ENCODE results near the gene CCDC136.

CCDC136 gene

GRCh38 chr7:128849156-128849515 is 57.4 kb downstream of the CCDC136 start:
- no peak overlapping the region for H3K4me3 ChIP-seq (replicated peaks; ENCODE audit: low read depth, low read length)
- no peak for DNase-seq (ENCODE audit: extremely low read depth, low read depth)
- TF ChIP-seq CTCF (IDR thresholded peaks at IDR 0.05; ENCODE audit: low read depth, low read length, missing control alignments) = no peak

- DNase-seq (ENCODE audit: extremely low read depth, low read depth) = no peak
- no peak for TF ChIP-seq CTCF (IDR thresholded peaks at IDR 0.05; ENCODE audit: low read depth, low read length, missing control alignments)
- H3K4me3 ChIP-seq (replicated peaks; ENCODE audit: low read depth, low read length) = no peak overlapping the region
Measured at GRCh38 chr7:128849804-128850490, 58.2 kb downstream of the CCDC136 start.

GRCh38 chr7:128852537-128853254 is 60.9 kb downstream of the CCDC136 start:
- H3K4me3 ChIP-seq (replicated peaks; ENCODE audit: low read depth, low read length) = no peak overlapping the region
- TF ChIP-seq CTCF (IDR thresholded peaks at IDR 0.05; ENCODE audit: low read depth, low read length, missing control alignments) = no peak
- DNase-seq (ENCODE audit: extremely low read depth, low read depth) = no peak

- DNase-seq (ENCODE audit: extremely low read depth, low read depth) = no peak
- TF ChIP-seq CTCF (IDR thresholded peaks at IDR 0.05; ENCODE audit: low read depth, low read length, missing control alignments) = no peak
- no peak overlapping the region for H3K4me3 ChIP-seq (replicated peaks; ENCODE audit: low read depth, low read length)
Measured at GRCh38 chr7:128853799-128854198, 62.0 kb downstream of the CCDC136 start.

- no peak for DNase-seq (ENCODE audit: extremely low read depth, low read depth)
- TF ChIP-seq CTCF (IDR thresholded peaks at IDR 0.05; ENCODE audit: low read depth, low read length, missing control alignments) = no peak
- no peak overlapping the region for H3K4me3 ChIP-seq (replicated peaks; ENCODE audit: low read depth, low read length)
Measured at GRCh38 chr7:128854396-128854795, 62.6 kb downstream of the CCDC136 start.

- DNase-seq (ENCODE audit: extremely low read depth, low read depth) = no peak
- no peak overlapping the region for H3K4me3 ChIP-seq (replicated peaks; ENCODE audit: low read depth, low read length)
- TF ChIP-seq CTCF (IDR thresholded peaks at IDR 0.05; ENCODE audit: low read depth, low read length, missing control alignments) = no peak
Measured at GRCh38 chr7:128855559-128855958, 63.8 kb downstream of the CCDC136 start.

All from HFF-Myc (cell line).